ENCODE data around the gene TTF2.

- TF ChIP-seq CTCF (IDR thresholded peaks at IDR 0.05): no peak
- TF ChIP-seq POLR2A (IDR thresholded peaks at IDR 0.05): no peak
Measured at GRCh38 chr1:117127795-117128194, 67.7 kb downstream of the TTF2 start.
